HG02938 (cell line): ENCODE data around the gene RASAL2.

Experiments
- ATAC-seq: cut with Tn5 transposase; IDR thresholded peaks from one replicate; pipeline ENCODE4 v1.9.1; 2021; ENCODE audit warnings: mild to moderate bottlenecking, moderate library complexity; ENCODE audit not compliant: unreplicated experiment

RASAL2 gene

GRCh38 chr1:178093951-178094738 is at the start of gene RASAL2:
TSS of gene RASAL2 (plus strand) at chr1:178094104. CDS start at chr1:178094493, 389 bp downstream.
- peak; percentile 54 for ATAC-seq

- peak; percentile 63 for ATAC-seq
Observed at GRCh38 chr1:178046591-178047270, 47.2 kb upstream of the RASAL2 start.

GRCh38 chr1:178047403-178048093 is 46.4 kb upstream of the RASAL2 start:
- ATAC-seq = no peak

GRCh38 chr1:178048426-178048825 is 45.5 kb upstream of the RASAL2 start:
- ATAC-seq = no peak

- no peak for ATAC-seq
Observed at GRCh38 chr1:178048883-178049282, 45.0 kb upstream of the RASAL2 start.

GRCh38 chr1:178050084-178050483 is 43.8 kb upstream of the RASAL2 start:
- ATAC-seq = no peak

- no peak for ATAC-seq
Observed at GRCh38 chr1:178051071-178051470, 42.8 kb upstream of the RASAL2 start.

GRCh38 chr1:178052650-178053461 is 41.0 kb upstream of the RASAL2 start:
- ATAC-seq = no peak

GRCh38 chr1:178055093-178055492 is 38.8 kb upstream of the RASAL2 start:
- no peak for ATAC-seq

GRCh38 chr1:178055779-178056471 is 38.0 kb upstream of the RASAL2 start:
- peak; percentile 94 for ATAC-seq

GRCh38 chr1:178057141-178057765 is 36.7 kb upstream of the RASAL2 start:
- no peak for ATAC-seq

GRCh38 chr1:178057912-178058534 is 35.9 kb upstream of the RASAL2 start:
- ATAC-seq = no peak

GRCh38 chr1:178060789-178061556 is 32.9 kb upstream of the RASAL2 start:
- no peak for ATAC-seq

GRCh38 chr1:178061620-178062019 is 32.3 kb upstream of the RASAL2 start:
- ATAC-seq = no peak

GRCh38 chr1:178064191-178064821 is 29.6 kb upstream of the RASAL2 start:
- ATAC-seq = no peak

- no peak for ATAC-seq
Observed at GRCh38 chr1:178065250-178065649, 28.7 kb upstream of the RASAL2 start.

- ATAC-seq = no peak
Observed at GRCh38 chr1:178066296-178066907, 27.5 kb upstream of the RASAL2 start.
